Endothelial cell of umbilical vein (primary cell): ENCODE measurements around the gene TBL3. TPM values are rescaled to one million over a fixed set of nuclear protein-coding genes. Genes with fewer than 3 reads are reported as not detected.

Experiments
- BruUV-seq: library from RNA; stranded (reverse); fragments of 400-500 nt; replicated peaks from 2 replicates; lab custom pipeline; 2021; lab: Mats Ljungman, UMichigan
- CTCF ChIA-PET: fragments of 300-600, 350-600 bp; sonication (Branson Sonifier 250); formaldehyde crosslinking; loops from one replicate; lab custom pipeline; 2021; ENCODE audit warnings: antibody characterized with exemption, inconsistent platforms; lab: Charles Lee
- POLR2A ChIA-PET: fragments of 300-600, 350-600 bp; sonication (Branson Sonifier 250); formaldehyde crosslinking; loops from one replicate; lab custom pipeline; 2021; ENCODE audit warnings: antibody characterized with exemption, inconsistent platforms; lab: Charles Lee
- DNase-seq: peaks from one replicate; pipeline ENCODE4 v3.0.0-alpha.2; 2011; ENCODE audit warnings: low read depth, low spot score
- FAIRE-seq: peaks from 2 replicates; lab custom pipeline; 2011; peaks lifted over from hg19 to GRCh38; lab: Jason Lieb, UNC
- H2AFZ ChIP-seq: 2 replicates; pipeline ENCODE4 v1.6.0; 2012; ENCODE audit warnings: low read depth, low read length, control low read depth, inconsistent platforms
- H3K27ac ChIP-seq: 2 replicates; pipeline ENCODE4 v1.5.1; 2011; ENCODE audit warnings: low read depth, mild to moderate bottlenecking, control low read depth, low read length, moderate library complexity; ENCODE audit not compliant: insufficient read depth
- H3K27me3 ChIP-seq, 2 experiments: 2 replicates each; pipeline versions ENCODE4 v1.6.0 to v1.6.1; 2011; ENCODE audit warnings: low read length in 2 of 2, mixed read lengths in 1 of 2; ENCODE audit not compliant: control insufficient read depth in 2 of 2, insufficient read depth in 2 of 2
- H3K36me3 ChIP-seq, 2 experiments: 2 replicates in 1 of 2; 3 replicates in 1 of 2; pipeline ENCODE4 v1.5.1; 2011; ENCODE audit warnings: low read length in 2 of 2, mild to moderate bottlenecking in 1 of 2, moderate library complexity in 1 of 2; ENCODE audit not compliant: control insufficient read depth in 2 of 2, insufficient read depth in 2 of 2; ENCODE audit errors: extremely low read depth in 1 of 2
- H3K4me1 ChIP-seq: 3 replicates; pipeline ENCODE4 v1.5.1; 2011; ENCODE audit warnings: mild to moderate bottlenecking, low read length; ENCODE audit not compliant: control insufficient read depth, insufficient read depth; ENCODE audit errors: extremely low read depth
- H3K4me2 ChIP-seq: 2 replicates; pipeline ENCODE4 v1.6.1; 2011; ENCODE audit warnings: low read length, control low read depth, mixed read lengths; ENCODE audit not compliant: insufficient read depth
- H3K4me3 ChIP-seq, 3 experiments: fragments of 200-600 bp in 1 of 3; sonication (generic), shearing (Covaris generic) in 1 of 3; replicated peaks in 1 of 3; 2 replicates each; pipeline ENCODE4 v1.5.1; 2011 to 2016; ENCODE audit warnings: control low read depth in 3 of 3, low read length in 3 of 3, mild to moderate bottlenecking in 2 of 3, inconsistent platforms in 1 of 3, low read depth in 1 of 3, moderate library complexity in 1 of 3; ENCODE audit not compliant: insufficient read depth in 1 of 3
- H3K79me2 ChIP-seq: 2 replicates; pipeline ENCODE4 v1.6.0; 2012; ENCODE audit warnings: low read length, inconsistent platforms; ENCODE audit not compliant: control insufficient read depth, insufficient read depth
- H3K9ac ChIP-seq: replicated peaks from 2 replicates; pipeline ENCODE3; 2011; ENCODE audit warnings: low read length, control low read depth; ENCODE audit not compliant: insufficient read depth; ENCODE audit errors: extremely low read depth
- H3K9me1 ChIP-seq: replicated peaks from 3 replicates; pipeline ENCODE4 v1.6.0; 2011; ENCODE audit warnings: mild to moderate bottlenecking, low read length; ENCODE audit not compliant: control insufficient read depth, insufficient read depth; ENCODE audit errors: extremely low read depth
- H3K9me3 ChIP-seq: replicated peaks from 2 replicates; pipeline ENCODE4 v1.5.1; 2012; ENCODE audit warnings: low read length, inconsistent platforms; ENCODE audit not compliant: control insufficient read depth, insufficient read depth
- H4K20me1 ChIP-seq: replicated peaks from 2 replicates; pipeline ENCODE3; 2011; ENCODE audit warnings: mild to moderate bottlenecking, low read length; ENCODE audit not compliant: control insufficient read depth, insufficient read depth; ENCODE audit errors: extremely low read depth
- EZH2 ChIP-seq: IDR thresholded peaks from 2 replicates; pipeline ENCODE4 v1.6.1; 2012; ENCODE audit warnings: borderline replicate concordance, low read depth, mild to moderate bottlenecking, moderate library complexity, low read length, inconsistent platforms; ENCODE audit not compliant: severe bottlenecking
- FOS ChIP-seq: IDR thresholded peaks from 2 replicates; pipeline ENCODE4 v1.6.1; 2011; ENCODE audit warnings: mild to moderate bottlenecking, low read length, moderate library complexity, borderline replicate concordance; ENCODE audit not compliant: insufficient read depth
- GATA2 ChIP-seq: IDR thresholded peaks from 2 replicates; pipeline ENCODE4 v1.7.0; 2011; ENCODE audit warnings: low read depth, mild to moderate bottlenecking, moderate library complexity, mixed read lengths, low read length; ENCODE audit not compliant: insufficient read length, insufficient read depth
- JUN ChIP-seq: IDR thresholded peaks from 2 replicates; pipeline ENCODE4 v1.6.1; 2011; ENCODE audit warnings: borderline replicate concordance, low read depth; ENCODE audit not compliant: insufficient read length, insufficient read depth
- MYC ChIP-seq: IDR thresholded peaks from one replicate; pipeline ENCODE4 v1.6.1; 2011; ENCODE audit warnings: mild to moderate bottlenecking, low read depth, low read length
- POLR2A ChIP-seq: IDR thresholded peaks from 2 replicates; pipeline ENCODE4 v1.6.1; 2012; ENCODE audit warnings: low read depth, mild to moderate bottlenecking, control low read depth, low read length
- POLR2AphosphoS5 ChIP-seq: IDR thresholded peaks from 2 replicates; pipeline ENCODE4 v1.6.1; 2012; ENCODE audit warnings: low read depth, mild to moderate bottlenecking, control low read depth, low read length, moderate library complexity; ENCODE audit not compliant: insufficient read depth
- dilution Hi-C: fragments of 300-500 bp; cut with MboI; formaldehyde crosslinking; loops from one replicate; pipeline ENCODE4 v1.15.0; 2019; ENCODE audit warnings: low sequenced_read_pairs; ENCODE audit not compliant: extremely low pct_ligation_motif_present
- intact Hi-C: fragments of 100-400 bp; cut with micrococcal nuclease; formaldehyde crosslinking; loops from one replicate; pipeline ENCODE4 v1.10.0; 2022
- polyA plus RNA-seq, 4 experiments: library from polyadenylated mRNA; depleted of rRNA in 3 of 4; stranded (reverse) in 3 of 4; unstranded in 1 of 4; fragments of >200 nt; gene quantifications; 2 replicates each; pipeline versions ENCODE4 v1.2.1 to v1.2.3, GENCODE V29; 2011 to 2012; ENCODE audit warnings: missing spikeins in 1 of 4
- total RNA-seq: library from RNA; stranded (reverse); gene quantifications from 2 replicates; pipeline ENCODE4 v1.2.3, GENCODE V29; 2021
- TF ChIP-seq, protein P1 (sequence below): IDR thresholded peaks from 2 replicates; pipeline ENCODE4 v1.6.1; 2011; ENCODE audit not compliant: insufficient read depth, insufficient read length
- TF ChIP-seq, protein P2 (sequence below), 2 donors: IDR thresholded peaks; 1 replicate in 1 of 2; 2 replicates in 1 of 2; pipeline ENCODE4 v1.5.1; 2011; ENCODE audit warnings: low read length in 2 of 2, mild to moderate bottlenecking in 2 of 2, moderate library complexity in 2 of 2, control low read depth in 1 of 2, inconsistent platforms in 1 of 2, low read depth in 1 of 2; ENCODE audit not compliant: insufficient read depth in 1 of 2; ENCODE audit errors: extremely low read depth in 1 of 2

TBL3 gene
- total and polyA plus RNA-seq, 2 donors (not counting 3 experiments of a cell fraction or from before 2014, with no cell fraction given), result 42.2 to 77.1 TPM

DNA sequence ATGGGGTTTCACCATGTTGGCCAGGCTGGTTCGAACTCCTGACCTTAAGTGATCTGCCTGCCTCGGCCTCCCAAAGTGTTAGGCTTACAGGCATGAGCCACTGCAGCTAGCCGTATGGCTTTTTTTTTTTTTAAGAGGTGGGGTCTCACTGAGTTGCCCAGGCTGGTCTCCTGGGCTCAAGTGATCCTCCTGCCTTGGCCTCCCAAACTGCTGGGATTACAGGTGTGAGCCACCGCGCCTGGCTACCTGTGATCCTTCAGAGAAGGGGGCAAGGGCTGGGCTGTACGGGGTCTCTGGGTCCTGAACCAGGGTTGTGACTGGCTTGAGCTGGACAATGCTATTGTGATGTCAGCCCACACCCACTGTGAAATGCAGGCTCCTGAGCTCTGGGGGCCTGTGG is 5.4 kb upstream of the TBL3 start, which contains the start of gene RNF151:
Gene RNF151 (plus strand): TSS at position 397 of the 400 bp plus-strand sequence. CDS start 26 bp downstream, outside the sequence.
- Histone ChIP-seq H3K79me2 (peaks cover 39% of the 10 kb centered on the region), H3K4me3 (peak within 1 kb of the TSS; percentile 58 to 89 (median 71)), H2AFZ (no peak within 1 kb of the TSS), H3K9ac (peak within 1 kb of the TSS; percentile 92), H3K27me3 (no peaks in the 10 kb centered on the region), H3K36me3 (peaks cover 8 to 17% of the 10 kb centered on the region in 2 experiments), H4K20me1 (no peaks in the 10 kb centered on the region), H3K27ac (no peak within 1 kb of the TSS), H3K4me2 (peak within 1 kb of the TSS; percentile 81), H3K9me1 (no peaks in the 10 kb centered on the region), H3K9me3 (no peaks in the 10 kb centered on the region), H3K4me1 (peaks cover 22% of the 10 kb centered on the region)
- dilution Hi-C loops, result no loop called here
- CTCF ChIA-PET, result interaction anchor here (0.5 to 1.2 kb wide), 2 partner anchors 171 to 174 kb away, joined by 3 read pairs; no protein-coding TSS in a partner anchor
- FAIRE-seq (no peak), DNase-seq (no peak)
- intact Hi-C loops, result no loop called here
- TF ChIP-seq GATA2 (no peak), JUN (no peak), POLR2A (no peak), EZH2 (no peak), POLR2AphosphoS5 (no peak), MYC (no peak), FOS (no peak)
- TF ChIP-seq, protein P1, sequence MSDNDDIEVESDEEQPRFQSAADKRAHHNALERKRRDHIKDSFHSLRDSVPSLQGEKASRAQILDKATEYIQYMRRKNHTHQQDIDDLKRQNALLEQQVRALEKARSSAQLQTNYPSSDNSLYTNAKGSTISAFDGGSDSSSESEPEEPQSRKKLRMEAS, result no peak
- TF ChIP-seq, protein P2, sequence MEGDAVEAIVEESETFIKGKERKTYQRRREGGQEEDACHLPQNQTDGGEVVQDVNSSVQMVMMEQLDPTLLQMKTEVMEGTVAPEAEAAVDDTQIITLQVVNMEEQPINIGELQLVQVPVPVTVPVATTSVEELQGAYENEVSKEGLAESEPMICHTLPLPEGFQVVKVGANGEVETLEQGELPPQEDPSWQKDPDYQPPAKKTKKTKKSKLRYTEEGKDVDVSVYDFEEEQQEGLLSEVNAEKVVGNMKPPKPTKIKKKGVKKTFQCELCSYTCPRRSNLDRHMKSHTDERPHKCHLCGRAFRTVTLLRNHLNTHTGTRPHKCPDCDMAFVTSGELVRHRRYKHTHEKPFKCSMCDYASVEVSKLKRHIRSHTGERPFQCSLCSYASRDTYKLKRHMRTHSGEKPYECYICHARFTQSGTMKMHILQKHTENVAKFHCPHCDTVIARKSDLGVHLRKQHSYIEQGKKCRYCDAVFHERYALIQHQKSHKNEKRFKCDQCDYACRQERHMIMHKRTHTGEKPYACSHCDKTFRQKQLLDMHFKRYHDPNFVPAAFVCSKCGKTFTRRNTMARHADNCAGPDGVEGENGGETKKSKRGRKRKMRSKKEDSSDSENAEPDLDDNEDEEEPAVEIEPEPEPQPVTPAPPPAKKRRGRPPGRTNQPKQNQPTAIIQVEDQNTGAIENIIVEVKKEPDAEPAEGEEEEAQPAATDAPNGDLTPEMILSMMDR (IDR thresholded peaks at IDR 0.05; ENCODE audit: extremely low read depth in 1 of 2, insufficient read depth in 1 of 2, low read depth in 1 of 2, low read length in 2 of 2), result no peak
- no TSS peak for BruUV-seq
- POLR2A ChIA-PET, result no interaction called here
